Hepatocyte (in vitro differentiated cells): ENCODE data around the gene SPRR2G. TPM values are rescaled to one million over a fixed set of nuclear protein-coding genes. Genes with fewer than 3 reads are reported as not detected.
"Not testable (repeated sequence)": the region's sequence is repeated elsewhere in the genome, so short reads cannot be mapped to it uniquely, and the experiment has no call there.

Source experiments
- DNase-seq: peaks from one replicate; pipeline ENCODE4 v3.0.0-alpha.2; 2016; ENCODE audit warnings: low spot score
- H2AFZ ChIP-seq: fragments of 200-600 bp; sonication (generic); 2 replicates; pipeline ENCODE4 v1.6.0; 2016; ENCODE audit warnings: antibody characterized with exemption, mild to moderate bottlenecking
- H3K27ac ChIP-seq: fragments of 200-600 bp; sonication (generic); 2 replicates; pipeline ENCODE4 v1.5.1; 2016; ENCODE audit warnings: mild to moderate bottlenecking
- H3K27me3 ChIP-seq: fragments of 200-600 bp; sonication (generic); 2 replicates; pipeline ENCODE4 v1.6.1; 2016
- H3K36me3 ChIP-seq: fragments of 200-600 bp; sonication (generic); replicated peaks from 2 replicates; pipeline ENCODE4 v1.5.1; 2016; ENCODE audit warnings: low read depth; ENCODE audit not compliant: insufficient read depth
- H3K4me1 ChIP-seq: fragments of 200-600 bp; sonication (generic); 2 replicates; pipeline ENCODE4 v1.5.1; 2016; ENCODE audit warnings: mild to moderate bottlenecking, moderate library complexity; ENCODE audit not compliant: insufficient read depth
- H3K4me2 ChIP-seq: fragments of 200-600 bp; sonication (generic); 2 replicates; pipeline ENCODE4 v1.6.0; 2016
- H3K4me3 ChIP-seq: fragments of 200-600 bp; sonication (generic); 2 replicates; pipeline ENCODE4 v1.5.1; 2016; ENCODE audit warnings: mild to moderate bottlenecking
- H3K79me2 ChIP-seq: fragments of 200-600 bp; sonication (generic); 2 replicates; pipeline ENCODE4 v1.6.0; 2017; ENCODE audit warnings: mild to moderate bottlenecking
- H3K9me2 ChIP-seq: fragments of 200-600 bp; sonication (generic); replicated peaks from 2 replicates; pipeline ENCODE4 v1.6.0; 2017; ENCODE audit warnings: mild to moderate bottlenecking; ENCODE audit not compliant: insufficient read depth
- H3K9me3 ChIP-seq: fragments of 200-600 bp; sonication (generic); 2 replicates; pipeline ENCODE4 v1.5.1; 2016; ENCODE audit warnings: low read depth, mild to moderate bottlenecking
- H4K20me1 ChIP-seq: fragments of 200-600 bp; sonication (generic); 2 replicates; pipeline ENCODE4 v1.6.0; 2016; ENCODE audit warnings: mild to moderate bottlenecking; ENCODE audit not compliant: insufficient read depth, poor library complexity, severe bottlenecking
- EZH2 ChIP-seq: fragments of 200-600 bp; sonication (generic); IDR thresholded peaks from 2 replicates; pipeline ENCODE4 v1.6.1; 2016; ENCODE audit warnings: antibody characterized with exemption, mild to moderate bottlenecking, borderline replicate concordance
- EZH2phosphoT487 ChIP-seq: fragments of 200-600 bp; sonication (generic); IDR thresholded peaks from one replicate; pipeline ENCODE4 v1.6.1; 2018; ENCODE audit warnings: antibody characterized with exemption, mild to moderate bottlenecking, low read depth, moderate library complexity; ENCODE audit not compliant: unreplicated experiment, severe bottlenecking
- WGBS: methylation state at CpG from one replicate; pipeline ENCODE4 v1.1.6; 2016; ENCODE audit warnings: low lambda C conversion rate; ENCODE audit errors: missing lambda C conversion rate; 5-methylcytosine and 5-hydroxymethylcytosine counted together
- polyA plus RNA-seq: library from polyadenylated mRNA; unstranded; fragments of >200 nt; fragmentation: Nextera tagmentation; extraction: Ambion mirVana; gene quantifications from 2 replicates; pipeline ENCODE4 v1.2.1, GENCODE V29; 2016
- total RNA-seq: library from RNA; depleted of rRNA; stranded (reverse); fragments of >200 nt; gene quantifications from 2 replicates; pipeline ENCODE4 v1.2.3, GENCODE V29; 2014
- TF ChIP-seq, protein P1 (sequence below): fragments of 200-600 bp; sonication (generic); IDR thresholded peaks from 2 replicates; pipeline ENCODE4 v1.5.1; 2016; ENCODE audit warnings: antibody characterized with exemption, mild to moderate bottlenecking; ENCODE audit not compliant: poor library complexity

SPRR2G gene
- total and polyA plus RNA-seq, 2 experiments from 2014 or later, result not detected

DNA sequence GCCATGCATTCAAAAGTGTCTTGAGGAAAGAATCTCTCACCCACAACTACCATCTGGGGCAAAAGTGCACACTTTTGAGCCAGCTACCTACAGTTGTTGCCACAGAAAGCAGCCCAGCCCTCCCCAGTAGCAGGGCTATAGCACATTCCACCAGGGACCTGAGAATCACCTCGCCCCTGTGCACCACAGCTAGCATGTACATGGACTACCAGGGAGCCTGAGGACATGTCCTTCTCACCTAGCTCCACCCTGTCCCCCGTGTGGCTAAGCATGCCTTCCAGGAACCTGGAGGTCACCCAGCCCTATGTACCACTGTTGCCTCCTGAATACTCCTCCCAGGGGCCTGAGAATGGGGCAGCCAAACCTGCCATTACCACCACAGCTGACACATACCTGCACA, 16.9 kb downstream of the SPRR2G start:
- no peaks in the 10 kb centered on the region for H3K4me1 ChIP-seq
- H3K27ac ChIP-seq, result no peak overlapping the region
- no peaks in the 10 kb centered on the region for H3K36me3 ChIP-seq
- H3K9me2 ChIP-seq, result no peaks in the 10 kb centered on the region
- no peak overlapping the region for H3K4me3 ChIP-seq
- 44% methylated on average over 2 of the region's 2 CpGs for WGBS
- no peak overlapping the region for H2AFZ ChIP-seq
- no peaks in the 10 kb centered on the region for H3K9me3 ChIP-seq
- TF ChIP-seq EZH2phosphoT487 (no peak), EZH2 (no peak)
- TF ChIP-seq, protein P1, sequence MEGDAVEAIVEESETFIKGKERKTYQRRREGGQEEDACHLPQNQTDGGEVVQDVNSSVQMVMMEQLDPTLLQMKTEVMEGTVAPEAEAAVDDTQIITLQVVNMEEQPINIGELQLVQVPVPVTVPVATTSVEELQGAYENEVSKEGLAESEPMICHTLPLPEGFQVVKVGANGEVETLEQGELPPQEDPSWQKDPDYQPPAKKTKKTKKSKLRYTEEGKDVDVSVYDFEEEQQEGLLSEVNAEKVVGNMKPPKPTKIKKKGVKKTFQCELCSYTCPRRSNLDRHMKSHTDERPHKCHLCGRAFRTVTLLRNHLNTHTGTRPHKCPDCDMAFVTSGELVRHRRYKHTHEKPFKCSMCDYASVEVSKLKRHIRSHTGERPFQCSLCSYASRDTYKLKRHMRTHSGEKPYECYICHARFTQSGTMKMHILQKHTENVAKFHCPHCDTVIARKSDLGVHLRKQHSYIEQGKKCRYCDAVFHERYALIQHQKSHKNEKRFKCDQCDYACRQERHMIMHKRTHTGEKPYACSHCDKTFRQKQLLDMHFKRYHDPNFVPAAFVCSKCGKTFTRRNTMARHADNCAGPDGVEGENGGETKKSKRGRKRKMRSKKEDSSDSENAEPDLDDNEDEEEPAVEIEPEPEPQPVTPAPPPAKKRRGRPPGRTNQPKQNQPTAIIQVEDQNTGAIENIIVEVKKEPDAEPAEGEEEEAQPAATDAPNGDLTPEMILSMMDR, result no peak
- no peaks in the 10 kb centered on the region for H3K27me3 ChIP-seq
- no peak for DNase-seq
- H4K20me1 ChIP-seq, result no peaks in the 10 kb centered on the region
- no peak overlapping the region for H3K4me2 ChIP-seq
- H3K79me2 ChIP-seq, result no peaks in the 10 kb centered on the region

GRCh38 chr1:153133267-153133666, 17.4 kb downstream of the SPRR2G start:
- H3K4me1 ChIP-seq, result no peaks in the 10 kb centered on the region
- H2AFZ ChIP-seq, result no peak overlapping the region
- H3K4me3 ChIP-seq, result no peak overlapping the region
- H3K4me2 ChIP-seq, result no peak overlapping the region
- H3K9me2 ChIP-seq, result no peaks in the 10 kb centered on the region
- no peaks in the 10 kb centered on the region for H3K36me3 ChIP-seq
- no peaks in the 10 kb centered on the region for H3K9me3 ChIP-seq
- no peak for TF ChIP-seq EZH2
- TF ChIP-seq EZH2phosphoT487, result no peak
- TF ChIP-seq, protein P1, result no peak
- no peak overlapping the region for H3K27ac ChIP-seq
- WGBS, result 64% methylated on average over 1 of the region's 1 CpG
- no peaks in the 10 kb centered on the region for H3K79me2 ChIP-seq
- H4K20me1 ChIP-seq, result no peaks in the 10 kb centered on the region
- no peak for DNase-seq
- H3K27me3 ChIP-seq, result no peaks in the 10 kb centered on the region

DNA sequence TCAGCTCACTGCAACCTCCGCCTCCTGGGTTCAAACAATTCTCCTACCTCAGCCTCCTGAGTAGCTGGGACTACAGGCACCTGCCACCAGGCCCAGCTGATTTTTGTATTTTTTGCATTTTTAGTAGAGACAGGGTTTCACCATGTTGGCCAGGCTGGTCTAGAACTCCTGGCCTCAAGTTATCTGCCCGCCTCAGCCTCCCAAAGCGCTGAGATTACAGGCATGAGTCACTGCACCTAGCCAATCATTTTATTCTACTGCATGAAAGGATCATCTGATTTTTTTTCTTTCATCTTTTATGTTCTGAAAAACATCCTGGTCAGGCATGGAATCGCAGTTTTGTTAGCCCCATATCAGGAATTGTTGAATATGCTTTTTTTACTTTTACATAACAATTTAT, 22.0 kb downstream of the SPRR2G start:
- not testable (repeated sequence) for H2AFZ ChIP-seq, H3K9me3 ChIP-seq, H3K9me2 ChIP-seq, H3K27me3 ChIP-seq, H3K27ac ChIP-seq, H3K4me1 ChIP-seq, H3K4me3 ChIP-seq, H3K4me2 ChIP-seq, H3K79me2 ChIP-seq, DNase-seq, H3K36me3 ChIP-seq, H4K20me1 ChIP-seq
- WGBS, result 69% methylated on average over 4 of the region's 4 CpGs

- 52% methylated on average over 2 of the region's 2 CpGs for WGBS
- no peaks in the 10 kb centered on the region for H3K36me3 ChIP-seq
- no peaks in the 10 kb centered on the region for H3K4me1 ChIP-seq
- no peaks in the 10 kb centered on the region for H3K27me3 ChIP-seq
- H3K9me2 ChIP-seq, result no peaks in the 10 kb centered on the region
- no peak overlapping the region for H2AFZ ChIP-seq
- DNase-seq, result no peak
- H3K27ac ChIP-seq, result no peak overlapping the region
- H4K20me1 ChIP-seq, result no peaks in the 10 kb centered on the region
- no peak overlapping the region for H3K4me3 ChIP-seq
- no peaks in the 10 kb centered on the region for H3K79me2 ChIP-seq
- TF ChIP-seq EZH2 (no peak), EZH2phosphoT487 (no peak)
- TF ChIP-seq, protein P1, result no peak
- no peak overlapping the region for H3K4me2 ChIP-seq
- no peaks in the 10 kb centered on the region for H3K9me3 ChIP-seq
Measured at GRCh38 chr1:153127296-153127695, 23.4 kb downstream of the SPRR2G start.
